ENCODE results near the gene ELK4.

- TF ChIP-seq CTCF (IDR thresholded peaks at IDR 0.05; ENCODE audit: insufficient read depth, low read length): no peak
- no peak for TF ChIP-seq SPI1 (IDR thresholded peaks at IDR 0.05; ENCODE audit: borderline replicate concordance, low read depth)
- TF ChIP-seq REST (IDR thresholded peaks at IDR 0.05; ENCODE audit: insufficient replicate concordance, low read depth): no peak
Measured at GRCh38 chr1:205570796-205571537, 60.8 kb downstream of the ELK4 start.

All from HL-60 (cell line).